Hippocampal formation (tissue), 2 donors: ENCODE data around the gene DUS1L.

Source experiments
- DNase-seq, 2 donors: peaks; one replicate each; lab custom pipeline; 2025; lab: John Stamatoyannopoulos, UW

Gene DUS1L

GRCh38 chr17:82100502-82101298, 35.1 kb upstream of the DUS1L start:
- DNase-seq, result no peak

DNA sequence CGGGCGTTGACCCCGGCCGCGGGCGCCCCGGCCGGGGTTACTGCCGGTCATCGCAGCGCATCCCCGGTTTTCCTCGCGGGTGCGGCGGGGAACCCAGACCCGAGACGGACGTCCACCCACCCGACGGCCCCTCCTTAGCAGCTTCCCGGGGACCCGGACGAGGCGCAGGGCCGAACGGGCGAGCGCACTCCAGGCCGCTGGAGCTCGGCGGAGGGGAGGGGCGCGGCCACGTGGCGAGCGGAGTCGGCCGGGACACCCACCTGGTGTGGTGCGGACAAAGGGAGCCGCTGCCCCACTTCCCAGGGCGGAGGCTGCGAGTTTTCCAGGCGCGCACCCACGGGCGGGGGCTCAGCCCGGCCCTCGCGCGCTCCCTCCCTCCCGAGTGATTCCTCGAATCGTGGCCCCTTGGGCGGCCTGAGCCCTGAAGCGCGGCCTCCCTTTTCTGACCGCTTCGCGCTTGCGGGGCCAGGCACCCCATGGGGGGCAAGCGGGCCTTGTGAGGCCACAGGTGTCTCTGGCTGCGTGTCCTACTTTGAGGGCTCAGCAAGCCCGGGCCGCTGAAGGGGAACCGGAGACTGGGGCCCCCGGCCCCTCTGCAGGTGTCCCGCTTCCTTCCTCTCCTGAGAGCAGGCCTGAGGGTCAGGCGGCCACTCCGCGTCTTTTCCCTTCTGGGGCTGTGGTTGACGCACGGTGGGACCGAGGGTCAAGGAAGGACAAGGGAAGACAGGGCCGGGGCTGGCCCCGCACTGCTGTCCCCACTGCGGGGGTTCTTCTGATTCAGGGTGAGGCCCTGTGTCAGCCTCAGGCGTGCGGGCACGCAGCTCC, 33.5 kb upstream of the DUS1L start:
- DNase-seq, result no peak

GRCh38 chr17:82098169-82098938, 32.8 kb upstream of the DUS1L start, which contains the start of gene FASN:
Gene FASN, minus strand, starts transcription at chr17:82098236. Its CDS starts 1,791 bp downstream, at chr17:82096445.
- peak; percentile 91 to 92 for DNase-seq

DNA sequence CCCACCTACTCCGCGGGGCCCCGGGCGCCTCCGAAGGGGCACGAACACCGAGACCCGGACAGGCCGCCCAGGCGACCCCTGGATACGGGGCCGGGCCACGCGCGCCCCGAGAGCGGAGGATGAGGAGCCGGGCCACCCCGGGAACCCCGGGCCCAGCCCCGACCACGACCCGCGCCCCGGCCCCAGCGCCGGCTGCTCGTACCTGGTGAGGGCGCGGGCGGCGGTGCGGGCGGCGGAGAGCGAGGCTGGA, 32.2 kb upstream of the DUS1L start:
- DNase-seq, result no peak

DNA sequence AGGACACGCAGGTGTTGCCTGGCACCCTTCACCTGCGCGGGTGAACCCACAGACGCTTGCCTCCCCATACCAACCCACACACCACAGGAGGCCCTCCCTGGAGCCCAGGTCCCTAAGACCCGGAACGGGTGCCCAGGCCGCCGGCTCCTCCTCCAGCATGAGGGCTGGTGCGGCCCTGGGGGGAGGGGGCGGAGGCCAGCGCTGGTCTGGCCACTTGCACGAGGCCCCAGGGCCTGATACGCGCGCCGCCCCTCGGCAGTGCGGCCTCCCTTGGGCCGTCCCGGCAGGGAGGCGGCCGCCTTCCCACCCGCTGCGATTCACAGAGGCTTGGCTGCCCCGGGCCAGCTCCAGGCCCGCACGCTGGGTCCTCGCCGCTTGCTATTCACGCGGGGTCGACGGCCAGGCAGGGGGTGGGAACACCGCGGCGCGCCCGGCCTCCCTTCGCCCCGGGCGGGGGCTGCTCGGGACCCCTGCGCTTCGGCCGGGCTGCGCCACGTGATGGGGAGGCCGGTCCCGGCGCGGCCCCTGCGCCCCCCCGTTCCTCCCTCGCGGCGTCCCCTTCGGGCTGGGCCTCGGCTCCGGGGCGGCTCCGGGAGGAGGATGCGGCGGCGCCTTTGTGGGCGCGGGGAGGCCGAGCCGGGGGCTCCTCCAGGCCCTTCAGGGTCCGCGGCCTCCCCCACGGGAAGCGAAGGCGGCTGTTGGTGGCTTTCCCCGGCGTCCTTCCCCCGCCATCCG, 31.7 kb upstream of the DUS1L start:
- DNase-seq, result no peak

GRCh38 chr17:82096709-82097183, 31.1 kb upstream of the DUS1L start:
- DNase-seq, result no peak

- no peak for DNase-seq
Observed at GRCh38 chr17:82095777-82096708, 30.4 kb upstream of the DUS1L start.

- no peak for DNase-seq
Observed at GRCh38 chr17:82094931-82095776, 29.6 kb upstream of the DUS1L start.

DNA sequence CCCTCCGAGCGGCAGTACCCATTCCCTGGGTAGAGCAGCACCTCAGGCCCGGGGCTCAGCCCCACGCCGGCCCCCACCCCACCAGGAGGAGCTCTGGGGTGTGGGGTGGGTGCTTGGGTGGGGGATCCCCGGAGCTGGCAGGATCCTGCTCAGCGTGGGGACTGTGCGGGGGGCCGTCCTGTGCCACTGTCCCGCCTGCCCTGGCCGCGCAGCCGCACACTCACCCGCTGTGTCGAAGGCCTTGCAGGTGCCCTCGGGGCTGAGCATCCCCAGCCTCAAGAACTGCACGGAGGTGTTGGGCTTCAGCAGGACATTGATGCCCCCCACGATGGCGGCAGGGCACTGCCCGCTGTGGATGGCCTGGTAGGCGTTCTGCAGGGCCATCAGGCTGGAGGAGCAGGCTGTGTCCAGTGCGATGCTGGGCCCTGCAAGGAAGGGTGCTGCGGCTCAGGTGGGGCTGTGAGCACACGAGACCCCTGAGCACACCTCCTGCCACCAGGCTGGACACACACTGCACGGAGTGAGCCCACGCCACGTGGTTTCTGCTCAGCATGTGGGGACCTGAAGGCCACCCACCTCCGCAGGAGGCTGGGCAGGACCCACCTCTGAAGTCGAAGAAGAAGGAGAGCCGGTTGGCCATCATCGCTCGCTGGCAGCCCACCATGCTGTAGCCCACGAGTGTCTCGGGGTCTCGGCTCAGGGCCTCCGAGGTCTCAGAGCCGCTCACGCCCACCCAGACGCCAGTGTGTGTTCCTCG, 27.6 kb upstream of the DUS1L start:
- DNase-seq, result no peak

- no peak for DNase-seq
Observed at GRCh38 chr17:82092628-82092994, 27.0 kb upstream of the DUS1L start.

DNA sequence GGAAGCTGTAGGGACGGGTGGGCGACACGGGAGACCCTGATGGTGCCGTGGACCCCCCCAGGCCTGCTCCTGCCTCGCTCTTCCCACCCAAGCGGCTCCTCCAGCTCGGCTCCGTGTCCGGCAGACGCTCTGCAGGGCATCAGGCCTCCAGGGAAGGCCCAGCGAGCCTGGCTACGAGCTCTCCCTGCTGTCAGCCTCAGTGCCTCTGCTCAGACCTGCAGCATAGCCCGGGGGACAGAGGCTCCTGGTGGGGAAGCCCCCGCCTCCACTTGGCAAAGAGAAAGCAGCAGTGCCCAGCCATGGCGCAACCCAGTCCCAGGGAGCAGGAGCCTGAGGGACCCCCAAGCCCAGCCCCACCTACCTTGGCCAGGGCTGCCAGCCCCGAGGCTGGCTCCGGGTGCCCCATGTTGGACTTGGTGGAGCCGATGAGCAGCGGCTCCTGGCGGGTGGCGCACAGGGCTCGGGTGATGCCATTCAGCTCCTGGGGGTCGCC, 26.5 kb upstream of the DUS1L start:
- no peak for DNase-seq

- DNase-seq, result no peak
Observed at GRCh38 chr17:82091264-82092066, 25.9 kb upstream of the DUS1L start.

GRCh38 chr17:82090549-82091263, 25.1 kb upstream of the DUS1L start:
- no peak for DNase-seq

DNA sequence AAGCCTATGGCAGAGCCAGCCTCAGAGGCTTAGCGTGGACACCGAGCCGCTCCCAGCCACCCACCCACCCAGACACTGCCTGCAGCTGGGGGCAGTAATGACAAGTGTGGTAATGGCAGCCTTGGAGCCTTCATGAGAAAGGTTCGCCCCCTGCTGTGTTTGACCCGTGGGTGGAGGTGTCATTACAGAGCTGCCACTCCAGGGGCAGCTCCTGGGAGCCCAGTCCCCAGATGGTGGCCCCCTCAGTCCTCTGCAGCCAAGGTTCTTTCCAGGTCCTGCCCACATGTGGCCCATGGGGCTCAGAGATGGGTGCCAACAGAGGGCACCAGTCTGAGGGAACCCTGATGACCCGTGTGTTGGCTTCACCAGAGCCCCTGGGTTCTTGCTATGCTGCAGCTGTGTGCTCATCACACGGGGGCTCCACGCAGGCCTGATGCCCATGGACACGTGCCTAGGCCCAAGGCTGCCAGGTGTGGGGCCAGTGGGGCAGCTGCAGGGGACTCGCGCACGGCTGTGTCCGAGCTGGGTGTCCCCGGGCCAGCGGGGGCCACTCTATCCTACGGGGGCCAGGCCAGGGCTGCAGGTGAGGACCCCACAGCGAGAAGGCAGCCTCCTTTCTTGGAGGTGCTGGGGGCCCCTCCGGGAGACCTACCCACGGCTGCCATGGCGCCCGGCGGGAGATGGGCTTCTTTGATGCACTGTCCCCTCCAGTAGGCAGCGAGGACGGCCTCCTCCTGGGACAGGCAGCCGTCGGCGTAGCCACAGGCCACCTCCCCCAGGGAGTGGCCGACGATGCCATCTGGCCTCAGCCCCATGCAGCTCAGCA, 24.3 kb upstream of the DUS1L start:
- DNase-seq, result no peak

- DNase-seq, result no peak
Observed at GRCh38 chr17:82088838-82089722, 23.5 kb upstream of the DUS1L start.
